Testis (tissue), 2 donors: ENCODE measurements around the gene MSH5.

ENCODE experiments used
- CTCF ChIP-seq, 3 experiments: fragments of 450-650 bp in 2 of 3; fragments of 200-600 bp in 1 of 3; sonication (generic) in 1 of 3; IDR thresholded peaks; one replicate each; pipeline ENCODE4 v1.5.1; 2016 to 2019; ENCODE audit warnings: antibody characterized with exemption in 3 of 3, mild to moderate bottlenecking in 2 of 3, moderate library complexity in 1 of 3
- POLR2A ChIP-seq: fragments of 450-650 bp; IDR thresholded peaks from one replicate; pipeline ENCODE4 v1.6.1; 2017; ENCODE audit warnings: antibody characterized with exemption, mild to moderate bottlenecking, moderate library complexity

DNA sequence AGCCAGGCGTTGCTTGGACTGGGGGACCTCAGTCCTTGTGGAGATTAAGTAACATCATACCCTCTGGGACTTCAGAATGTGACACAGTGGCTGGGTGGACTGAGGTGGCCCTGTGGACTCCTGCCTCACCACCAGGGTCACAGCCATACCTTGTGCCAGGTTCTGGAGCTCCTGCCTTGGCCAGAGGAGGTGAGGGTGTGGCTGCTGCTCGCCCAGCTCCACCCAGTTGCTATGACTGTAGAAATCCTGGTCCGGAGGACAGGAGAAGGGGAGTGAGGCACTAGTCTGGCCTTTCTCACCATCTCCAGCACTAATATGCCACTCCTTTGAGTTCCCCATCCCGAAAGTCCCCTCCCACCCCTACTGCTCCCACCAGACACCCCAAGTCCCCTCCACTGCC is 35.4 kb downstream of the MSH5 start:
- no peak for TF ChIP-seq POLR2A
- TF ChIP-seq CTCF (IDR thresholded peaks at IDR 0.05), result no peak
